Eye (tissue), 1 donor: ENCODE measurements around the gene ACACA.
A peak's percentile ranks its signal among the peaks of the same experiment; 100 is the strongest.

ENCODE experiments used
- DNase-seq: peaks from one replicate; pipeline ENCODE4 v3.0.0-alpha.2; 2015

ACACA gene

DNA sequence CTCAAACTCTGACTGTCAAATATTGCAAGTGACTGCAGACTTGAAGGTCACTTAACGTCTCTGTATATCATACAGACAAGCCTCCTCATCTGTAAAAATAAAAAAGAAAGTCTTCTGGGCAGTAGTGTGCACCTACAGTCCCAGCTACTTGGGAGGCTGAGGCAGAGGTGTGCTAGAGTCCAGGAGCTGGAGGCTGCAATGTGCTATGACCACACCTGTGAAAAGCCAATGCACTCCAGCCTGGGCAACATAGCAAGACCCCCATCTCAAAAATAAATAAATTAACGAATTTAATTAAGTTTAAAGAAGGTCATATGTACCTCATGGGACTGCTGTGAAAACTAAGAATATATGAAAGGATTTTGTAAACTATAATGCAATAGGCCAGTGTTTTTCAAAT lies 65.8 kb downstream of the ACACA start:
- no peak for DNase-seq

DNA sequence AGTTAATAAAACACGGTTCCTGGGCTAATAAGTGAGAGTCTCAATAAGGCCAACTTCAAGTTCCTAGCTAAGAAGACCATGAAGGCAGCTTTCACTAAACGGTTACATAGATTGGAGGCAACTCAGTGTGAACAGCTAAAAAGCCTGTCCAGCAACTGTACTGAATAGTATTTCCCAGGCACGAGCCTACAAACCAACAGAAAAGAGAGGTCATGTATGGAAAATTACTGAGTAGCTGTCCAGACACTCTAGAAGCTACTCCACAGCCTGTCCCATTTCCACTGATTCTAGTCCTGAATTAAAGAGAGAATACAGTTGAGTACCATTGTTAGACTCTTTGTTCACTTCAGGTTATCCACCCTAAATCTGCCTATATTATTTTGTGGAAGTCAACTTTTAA lies 67.3 kb downstream of the ACACA start:
- DNase-seq, result no peak

DNA sequence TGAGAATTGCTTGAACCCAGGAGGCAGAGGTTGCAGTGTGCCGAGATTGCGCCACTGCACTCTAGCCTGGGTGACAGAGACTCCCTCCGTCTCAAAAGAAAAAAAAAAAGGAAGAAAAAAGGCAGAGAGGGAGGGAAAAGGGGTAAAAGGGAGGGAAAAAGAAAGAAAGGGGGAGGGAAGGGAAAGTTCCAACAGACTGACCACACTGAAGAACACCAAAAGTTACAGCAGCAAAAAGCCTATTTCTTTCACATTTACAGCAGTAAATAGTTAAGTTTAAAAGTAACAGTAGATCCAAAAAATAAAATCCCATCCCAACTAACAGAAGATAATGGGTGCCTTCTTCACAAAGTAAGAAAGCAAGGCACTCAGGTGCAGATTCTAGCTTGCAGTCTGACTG lies 67.8 kb downstream of the ACACA start:
- no peak for DNase-seq

DNA sequence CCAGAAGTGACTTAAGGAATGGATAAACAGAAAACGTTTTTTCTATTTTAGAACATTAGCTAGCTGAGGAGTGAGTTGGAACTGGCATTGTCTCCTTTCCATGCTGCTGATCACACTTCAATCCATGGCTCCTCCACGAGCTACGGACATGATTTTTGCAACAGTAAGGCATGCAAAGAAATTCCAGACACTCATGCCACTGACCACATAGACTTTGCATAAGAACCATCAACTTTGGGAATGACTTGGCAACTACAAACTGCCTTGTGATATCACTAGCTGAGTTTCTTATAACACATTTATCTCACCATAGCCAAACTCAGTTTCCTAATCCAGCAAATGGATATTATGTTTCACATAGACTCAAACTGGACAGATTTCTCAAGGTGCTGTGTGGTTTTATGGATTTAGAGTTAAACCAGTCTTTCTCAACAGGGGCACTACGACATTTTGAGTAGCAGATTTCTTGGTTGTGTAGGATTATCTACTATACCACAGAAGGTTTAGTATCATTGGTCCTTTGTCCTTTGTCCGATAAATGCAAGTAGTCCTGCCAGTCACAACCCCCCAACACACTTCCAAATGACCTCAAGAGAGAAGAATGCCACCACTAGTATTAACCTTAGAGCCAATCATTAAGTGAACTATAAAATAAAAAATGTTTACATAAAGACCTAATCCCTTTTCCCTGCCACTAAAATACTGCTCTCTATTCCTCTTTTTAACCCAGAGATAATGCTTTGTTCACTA lies 79.1 kb downstream of the ACACA start:
- no peak for DNase-seq

DNA sequence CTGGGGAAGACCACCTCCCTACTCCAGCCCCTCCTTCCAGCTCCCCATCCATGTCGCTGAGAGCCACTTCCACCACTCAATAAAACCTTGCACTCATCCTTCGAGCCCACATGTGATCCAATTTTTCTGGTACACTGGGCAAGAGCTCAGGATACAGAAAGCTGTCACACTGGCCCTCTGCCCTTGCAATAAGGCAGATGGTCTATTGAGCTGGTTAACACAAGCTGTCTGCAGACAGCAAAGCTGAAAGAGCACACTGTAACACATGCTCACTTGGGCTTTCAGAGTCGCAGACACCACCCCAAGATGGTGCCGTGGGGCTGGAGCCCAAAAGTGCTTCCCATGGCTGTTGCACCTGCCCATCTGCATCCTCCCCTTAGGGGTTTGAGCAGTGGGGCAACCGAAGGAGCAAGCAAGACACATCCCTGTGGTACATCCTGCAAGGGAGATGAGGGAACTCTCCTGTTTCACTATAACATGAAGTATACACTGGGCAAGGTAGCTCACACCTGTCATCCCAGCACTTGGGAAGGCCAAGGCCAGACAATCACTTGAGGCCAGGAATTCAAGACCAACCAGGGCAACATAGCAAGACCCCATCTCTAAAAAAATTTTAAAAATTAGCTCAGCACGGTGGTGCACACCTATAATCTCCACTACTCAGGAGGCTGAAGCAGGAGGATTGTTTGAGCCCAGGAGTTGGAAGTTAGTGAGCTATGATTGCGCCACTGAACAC lies 83.6 kb downstream of the ACACA start:
- DNase-seq, result peak; percentile 78

DNA sequence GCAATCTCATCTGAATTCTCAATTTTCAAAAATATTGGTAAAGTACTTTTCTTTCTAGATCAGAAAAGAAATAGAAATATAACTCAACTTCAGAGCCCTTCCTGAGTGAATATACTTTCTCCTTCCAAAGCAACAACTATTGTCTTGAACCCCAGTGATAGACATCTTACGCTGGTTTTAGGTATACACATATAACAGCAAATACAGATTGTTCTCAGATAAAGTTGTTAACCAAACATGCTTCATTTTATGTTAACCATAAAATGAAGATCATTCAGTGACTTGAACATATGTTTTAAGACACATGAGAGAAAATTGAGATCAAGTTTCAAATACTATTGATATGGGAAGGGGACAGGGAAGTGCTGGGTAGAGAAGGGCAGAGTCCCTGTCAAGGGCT lies 84.5 kb downstream of the ACACA start:
- DNase-seq, result no peak

DNA sequence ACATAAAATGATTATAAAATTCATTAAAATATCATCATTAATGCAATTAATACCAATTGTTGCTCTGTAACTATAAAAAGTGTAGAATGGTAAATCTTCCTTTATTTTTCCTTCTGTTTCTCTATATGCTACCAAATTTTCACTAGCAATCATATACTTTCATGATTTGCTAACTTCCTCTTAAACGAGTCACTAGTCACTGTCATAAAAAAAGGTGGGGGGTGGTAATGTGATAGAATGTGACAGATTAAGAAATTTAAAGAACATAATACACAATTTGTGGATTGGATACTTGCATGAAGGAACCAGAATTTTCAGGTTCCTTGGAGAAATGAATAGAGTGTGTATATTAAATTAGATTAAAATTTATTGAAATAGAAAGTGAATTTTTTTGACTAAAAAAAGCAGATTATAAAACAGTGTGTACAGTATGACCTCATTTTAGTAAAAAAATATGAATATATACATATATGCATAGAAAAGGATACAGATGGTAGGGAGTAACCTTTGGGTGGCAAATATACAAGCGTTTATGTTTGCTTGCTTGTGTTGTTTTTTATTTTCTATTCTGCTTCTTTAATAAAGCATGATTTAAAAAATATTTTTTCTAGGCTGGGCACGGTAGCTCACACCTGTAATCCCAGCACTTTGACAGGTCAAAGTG lies 87.6 kb downstream of the ACACA start:
- DNase-seq, result no peak

DNA sequence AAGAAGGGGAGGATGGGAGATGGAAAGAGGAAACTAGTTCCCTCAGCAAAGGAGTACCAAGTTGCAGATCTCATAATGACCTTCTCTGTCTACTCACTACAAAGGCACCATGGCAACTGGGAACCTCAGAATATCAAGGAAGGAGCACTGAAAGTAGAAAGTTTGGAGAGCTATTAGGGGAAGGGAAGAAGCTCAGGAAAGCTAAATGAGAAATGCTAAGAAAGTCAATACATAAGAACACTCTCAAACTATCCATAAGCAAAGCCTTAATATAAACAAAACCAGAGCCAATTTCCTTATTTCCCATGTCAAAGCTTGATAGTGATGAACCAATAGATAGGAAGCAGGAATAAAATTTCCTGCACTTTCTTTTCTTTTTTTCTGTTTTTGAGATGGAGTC lies 88.8 kb downstream of the ACACA start:
- no peak for DNase-seq

DNA sequence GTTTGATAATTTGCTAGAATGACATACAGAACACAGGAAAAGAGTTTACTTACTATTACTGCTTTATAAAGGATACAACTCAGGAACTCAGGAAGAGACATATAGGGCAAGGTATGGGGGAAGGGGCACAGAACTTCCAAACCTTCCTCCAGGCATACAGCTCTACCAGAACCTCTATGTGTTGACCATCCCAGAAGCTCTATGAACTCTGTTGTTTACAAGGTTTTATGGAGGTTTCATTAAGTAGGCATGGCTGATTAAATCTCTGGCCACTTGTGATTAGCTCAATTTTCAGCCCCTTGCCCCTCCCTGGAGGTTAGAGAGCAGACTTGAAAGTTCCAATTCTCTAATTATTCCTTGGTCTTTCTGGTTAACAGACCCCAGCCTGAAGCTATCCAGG lies 91.0 kb downstream of the ACACA start:
- DNase-seq, result no peak

DNA sequence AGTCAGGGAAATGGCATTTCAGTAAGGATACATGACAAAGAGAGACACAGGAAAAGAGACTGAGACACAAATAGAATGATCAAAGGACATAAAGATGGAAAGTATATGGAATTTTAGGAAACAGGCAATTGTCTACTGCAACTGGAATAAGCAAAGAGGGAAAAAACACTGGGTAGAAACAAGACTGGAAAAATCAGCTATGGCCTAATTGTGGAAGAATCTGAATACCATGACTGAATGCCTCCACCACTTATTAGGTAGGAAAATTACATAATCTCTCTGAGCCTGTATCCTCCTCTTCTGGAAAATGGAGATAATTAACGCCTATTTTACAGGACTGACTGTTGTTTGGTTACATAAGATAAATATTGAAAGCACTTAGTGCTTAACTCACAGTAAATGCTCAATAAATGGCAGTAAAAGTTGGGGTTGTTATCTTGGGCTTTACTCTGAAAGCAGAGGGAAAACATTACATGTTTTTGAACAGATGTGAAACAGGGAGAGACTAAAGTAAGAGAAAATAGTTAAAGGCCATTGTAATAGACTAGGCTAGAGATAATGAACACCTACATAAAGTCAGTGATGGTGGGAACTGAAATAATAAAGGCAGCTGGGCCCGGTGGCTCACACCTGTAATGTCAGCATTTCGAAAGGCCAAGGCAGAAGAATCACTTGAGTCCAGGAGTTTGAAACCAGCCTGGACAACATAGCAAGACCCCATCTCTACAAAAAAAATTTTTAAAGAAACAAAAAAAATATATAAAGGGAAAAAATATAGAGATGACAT lies 94.3 kb downstream of the ACACA start:
- DNase-seq, result no peak

DNA sequence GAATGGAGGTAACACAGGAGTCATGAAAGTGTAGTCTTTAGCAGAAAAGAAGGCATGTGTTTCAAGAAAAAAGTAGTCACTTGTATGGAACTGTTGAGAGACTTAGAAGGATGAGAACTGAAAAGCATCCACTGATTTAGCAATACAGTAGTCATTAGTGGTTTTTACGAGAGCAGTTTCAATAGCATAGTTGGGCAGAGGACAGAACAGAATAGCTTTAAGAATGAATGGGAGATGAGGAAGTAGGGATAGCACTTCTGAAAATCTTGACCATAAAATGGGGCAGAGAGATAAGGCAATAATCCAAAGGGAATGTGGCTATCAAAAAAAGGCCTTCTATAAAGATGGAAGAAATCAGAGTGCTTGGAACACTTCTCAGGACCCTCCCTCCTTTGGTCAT lies 95.7 kb downstream of the ACACA start:
- DNase-seq, result no peak

DNA sequence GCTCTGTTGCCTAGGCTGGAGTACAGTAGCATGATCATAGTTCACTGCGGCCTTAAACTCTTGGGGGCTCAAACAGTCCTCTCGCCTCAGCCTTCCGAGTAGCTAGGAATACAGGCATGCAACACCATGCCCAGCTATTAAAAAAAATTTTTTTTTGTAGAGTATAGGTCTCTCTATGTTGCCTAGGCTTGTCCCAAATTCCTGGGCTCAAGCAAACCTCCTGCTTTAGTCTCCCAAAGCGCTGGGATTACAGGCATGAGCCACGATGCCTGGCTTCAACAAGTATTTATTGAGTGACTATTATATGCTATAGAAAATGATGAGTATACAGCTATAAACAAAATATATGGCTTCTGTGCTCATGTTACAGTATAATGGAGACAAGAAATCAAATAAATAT lies 97.6 kb downstream of the ACACA start:
- DNase-seq, result no peak

DNA sequence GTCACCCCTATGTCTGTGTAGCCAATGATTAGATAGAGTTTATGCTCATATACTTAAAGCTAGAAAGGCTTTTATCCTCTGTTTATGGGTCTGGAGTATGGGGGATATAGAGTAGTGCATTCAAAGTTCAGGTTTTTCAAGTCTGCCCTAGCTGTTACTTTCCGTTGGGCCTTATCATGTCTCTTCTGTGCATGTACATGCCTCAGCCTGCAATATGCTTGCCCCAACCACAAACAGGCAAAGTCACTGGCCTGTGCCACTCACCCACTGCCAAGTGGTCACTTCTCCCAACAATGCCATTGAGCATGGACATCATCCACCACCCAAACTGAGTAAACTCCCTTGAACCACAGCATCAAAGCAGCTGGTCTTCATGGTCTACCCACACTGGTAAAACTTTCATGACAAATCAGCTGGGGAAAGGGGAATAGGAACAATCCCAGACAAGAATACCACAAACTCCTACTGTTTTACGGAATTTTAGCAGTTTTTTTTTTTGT lies 101.2 kb downstream of the ACACA start:
- DNase-seq, result no peak

DNA sequence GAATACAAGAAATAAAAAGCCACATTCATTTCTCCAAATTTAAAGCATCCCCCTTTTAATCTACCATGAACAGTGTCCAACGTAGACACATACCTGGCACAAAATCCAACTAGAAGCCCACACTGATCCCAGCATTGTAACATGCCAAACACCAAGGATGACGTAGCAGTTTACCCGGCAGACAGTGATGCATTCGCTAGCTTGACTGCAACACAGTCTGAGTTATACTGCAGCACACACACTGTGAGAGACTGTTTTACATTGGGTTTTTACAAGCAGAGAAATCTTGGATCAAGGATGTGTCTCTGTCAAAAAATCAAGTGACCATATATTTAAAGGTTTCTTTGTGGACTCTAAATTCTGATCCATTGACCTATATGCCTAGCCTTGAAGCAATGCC lies 105.3 kb downstream of the ACACA start:
- DNase-seq, result no peak

DNA sequence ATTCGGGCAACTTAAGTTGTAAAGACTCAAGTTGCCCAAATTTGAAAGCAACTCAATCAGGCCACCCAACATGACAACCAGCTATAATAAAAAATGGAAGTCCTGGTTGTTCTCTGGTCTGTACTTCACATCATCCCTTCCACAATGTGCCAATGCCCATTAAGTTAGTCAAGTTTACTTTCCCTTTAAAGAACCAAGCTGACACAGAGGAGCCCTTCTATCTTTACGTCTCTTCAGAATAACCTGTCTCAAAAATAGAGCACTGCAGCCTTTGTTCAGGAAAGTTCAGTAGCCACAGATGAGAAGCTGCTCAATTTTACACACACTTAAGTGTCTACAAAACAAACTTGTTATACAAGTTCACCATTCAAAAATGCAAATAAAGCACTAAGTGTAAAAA lies 106.0 kb downstream of the ACACA start:
- no peak for DNase-seq

DNA sequence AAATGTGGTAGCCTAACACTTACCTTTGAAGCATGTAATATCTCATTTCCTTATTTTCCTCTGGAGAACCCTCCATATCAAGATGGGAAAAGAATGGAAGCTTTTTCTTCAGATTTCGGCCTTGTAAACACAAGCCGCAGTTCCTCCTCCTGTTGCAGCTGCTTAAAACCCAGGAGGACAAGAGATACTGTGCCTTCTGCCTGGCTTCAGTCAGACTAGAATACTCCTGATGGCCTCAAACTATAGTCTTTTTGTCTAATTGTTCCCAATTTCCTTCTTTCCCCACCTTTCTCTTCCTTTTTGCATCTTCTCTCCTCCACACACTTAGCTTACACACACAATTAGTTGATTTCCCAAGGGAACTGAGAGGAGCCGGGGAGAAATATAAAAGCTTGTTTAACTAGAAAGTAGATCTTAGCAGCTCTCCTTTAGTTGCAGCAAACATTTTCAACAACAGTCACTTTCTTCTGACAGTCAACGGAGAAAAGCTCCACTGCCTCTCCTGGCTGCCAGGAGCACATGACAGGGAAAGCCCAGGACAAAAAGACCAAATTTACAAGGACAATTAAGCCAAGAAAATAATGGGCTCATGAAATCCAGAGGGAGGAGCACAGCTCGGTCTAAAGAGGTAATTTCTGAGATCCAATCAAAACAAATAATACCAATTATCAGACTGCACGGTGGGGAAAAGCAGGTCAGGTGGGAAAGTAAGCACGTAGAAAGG lies 107.2 kb downstream of the ACACA start:
- DNase-seq, result peak; percentile 50

DNA sequence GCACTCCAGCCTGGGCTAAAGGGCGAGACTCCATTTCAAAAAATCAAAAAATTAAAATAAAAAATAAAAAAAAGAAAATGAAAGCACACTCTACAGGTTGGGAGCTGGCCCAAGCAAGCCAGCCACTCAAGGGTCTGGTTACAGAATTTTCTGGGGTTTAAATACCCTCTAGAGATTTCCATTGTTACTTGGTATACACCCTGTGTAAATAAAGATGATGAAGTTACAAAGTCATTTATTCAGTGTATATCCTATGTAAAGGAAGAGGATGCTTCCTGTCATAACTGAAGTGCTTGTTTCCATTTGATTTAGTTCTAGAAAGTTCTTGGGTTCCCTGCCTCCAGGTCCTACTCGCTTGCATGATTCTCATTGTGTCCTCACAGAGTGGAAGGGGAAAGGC lies 110.7 kb downstream of the ACACA start:
- DNase-seq, result no peak

DNA sequence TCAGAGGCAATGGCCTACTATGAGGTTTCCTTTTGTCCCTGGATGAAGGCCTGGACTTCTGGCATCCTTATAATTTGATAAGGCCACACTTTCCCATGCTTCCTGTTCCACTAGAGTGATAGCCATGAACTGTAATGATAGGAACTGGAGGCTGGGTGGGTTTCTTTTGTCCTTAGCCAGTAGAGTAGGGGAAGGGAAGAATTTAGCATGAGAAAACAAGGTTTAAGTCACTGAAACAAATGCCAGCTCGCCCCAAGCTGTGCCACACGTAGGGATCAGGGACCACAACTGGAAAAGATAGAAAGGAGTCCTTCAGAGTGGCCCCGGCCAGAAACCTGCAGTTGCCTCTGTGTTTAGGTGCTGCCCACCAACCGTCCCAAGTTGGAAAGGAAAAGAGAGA lies 111.7 kb downstream of the ACACA start:
- no peak for DNase-seq

DNA sequence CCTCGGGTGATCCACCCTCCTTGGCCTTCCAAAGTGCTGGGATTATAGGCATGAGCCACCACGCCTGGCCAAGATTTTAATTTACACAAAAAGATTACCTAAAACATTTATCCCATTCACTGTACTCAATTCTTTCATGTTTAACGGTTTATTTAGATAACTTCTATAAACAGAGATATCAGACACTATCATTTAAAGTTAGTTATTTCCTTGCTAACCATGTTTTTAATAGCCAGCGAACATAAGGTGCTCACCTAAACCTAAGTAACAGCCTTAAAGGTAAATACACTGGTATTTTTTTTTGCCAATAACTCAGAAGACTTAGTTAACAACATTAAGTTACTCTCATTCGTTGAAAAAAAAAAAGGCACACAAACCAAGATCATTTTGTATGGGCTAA lies 112.9 kb downstream of the ACACA start:
- DNase-seq, result no peak

DNA sequence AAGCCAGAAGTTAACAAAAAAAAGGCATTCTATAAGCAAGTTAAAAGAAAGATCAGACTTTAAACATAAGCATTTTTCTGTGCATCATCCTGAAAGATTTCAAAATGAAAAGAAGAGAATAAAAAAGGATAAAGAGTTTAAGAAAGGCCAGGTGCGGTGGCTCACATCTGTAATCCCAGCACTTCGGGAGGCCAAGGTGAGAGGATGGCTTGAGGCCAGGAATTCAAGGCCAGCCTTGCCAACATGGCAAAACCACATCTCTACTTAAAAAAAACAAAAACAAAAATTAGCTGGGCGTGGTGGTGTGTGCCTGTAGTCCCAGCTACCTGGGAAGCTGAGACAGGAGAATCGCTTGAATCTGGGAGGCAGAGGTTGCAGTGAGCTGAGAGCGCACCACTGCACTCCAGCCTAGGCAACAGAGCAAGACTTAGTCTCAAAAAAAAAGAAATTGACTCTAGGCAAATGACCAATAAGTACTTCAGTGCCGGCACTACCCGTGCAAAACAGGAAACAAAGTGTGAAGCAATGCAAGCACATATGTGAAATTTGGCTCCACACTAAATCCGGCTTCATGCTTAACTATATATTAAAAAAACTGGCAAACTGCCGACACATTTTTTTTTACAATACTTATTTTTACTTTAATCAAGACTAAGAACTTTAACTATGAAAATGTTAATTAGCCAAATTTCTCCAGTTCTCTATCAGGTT lies 114.1 kb downstream of the ACACA start:
- no peak for DNase-seq

DNA sequence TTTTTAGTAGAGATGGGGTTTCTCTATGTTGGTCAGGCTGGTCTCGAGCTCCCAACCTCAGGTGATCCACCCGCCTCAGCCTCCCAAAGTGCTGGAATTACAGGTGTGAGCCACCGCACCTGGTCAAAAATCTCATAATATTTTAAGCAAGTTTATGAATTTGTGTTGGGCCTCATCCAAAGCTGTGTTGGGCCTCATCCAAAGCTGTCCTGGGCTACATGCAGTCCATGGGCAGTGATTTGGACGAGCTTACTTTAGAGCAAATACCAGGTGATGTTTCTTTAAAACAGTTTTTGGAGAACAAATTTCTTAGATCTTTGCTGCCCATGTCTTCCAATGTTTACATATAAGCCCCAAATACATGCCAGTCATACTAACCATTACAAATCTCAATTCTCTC lies 115.3 kb downstream of the ACACA start:
- no peak for DNase-seq

DNA sequence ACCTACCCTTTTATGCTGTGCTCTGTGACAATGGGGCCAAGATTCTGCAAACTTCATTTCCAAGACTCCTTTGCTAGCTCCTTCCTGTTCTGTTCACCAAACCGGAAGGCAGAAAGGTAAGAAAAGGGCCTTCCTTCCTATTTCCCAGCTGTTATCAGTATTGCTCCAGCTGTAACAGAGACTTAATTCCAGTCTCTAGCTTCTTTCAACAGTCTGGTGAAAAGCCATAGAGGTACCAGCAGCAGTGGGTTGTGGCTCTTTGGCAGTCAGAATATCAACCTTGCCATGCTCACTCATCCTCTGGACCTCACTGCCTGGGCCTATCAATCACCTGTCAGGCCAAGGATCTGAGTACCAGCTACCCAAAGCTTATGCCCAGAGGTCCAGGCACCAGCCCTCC lies 120.2 kb downstream of the ACACA start:
- DNase-seq, result no peak
